Measurements from ENCODE around the gene N4BP2.

N4BP2 gene

DNA sequence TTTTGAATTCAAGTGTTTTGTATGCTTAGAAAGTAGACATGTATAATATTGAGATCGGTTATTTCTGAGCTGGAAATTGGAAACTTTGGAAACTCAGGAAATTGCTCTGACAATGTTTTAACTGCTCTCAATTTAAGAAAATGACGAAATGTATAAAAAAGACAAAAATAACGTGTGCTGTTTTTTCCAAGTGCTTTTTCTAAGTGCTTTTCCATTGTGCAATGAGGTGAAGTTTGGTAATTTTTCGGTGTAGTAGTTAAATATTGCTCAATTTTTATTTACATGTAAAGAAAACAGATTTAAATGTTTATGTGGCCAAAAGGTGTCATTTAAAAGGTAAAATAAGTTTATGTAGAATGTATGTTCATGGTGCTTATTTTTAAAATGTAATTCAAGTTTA, 100.8 kb downstream of the N4BP2 start:
- no peak for DNase-seq (ENCODE audit: low read depth)

DNA sequence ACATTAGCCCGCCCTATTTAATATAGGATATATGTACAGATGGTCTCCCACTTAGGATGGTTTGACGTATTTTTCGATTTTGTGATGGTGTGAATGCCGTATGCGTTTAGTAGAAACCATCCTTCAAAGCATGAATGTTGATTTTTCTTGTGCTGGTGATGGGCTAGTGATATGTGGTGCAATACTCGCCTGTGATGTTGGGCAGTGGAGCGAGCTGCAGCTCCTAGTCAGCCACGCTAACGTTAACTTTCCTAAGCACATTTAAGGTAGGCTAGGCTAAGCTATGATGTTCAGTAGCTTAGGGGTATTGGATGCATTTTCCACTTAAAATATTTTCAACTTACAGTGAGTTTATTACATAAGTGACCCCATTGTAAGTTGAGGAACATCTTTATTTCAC, 103.6 kb downstream of the N4BP2 start:
- DNase-seq (ENCODE audit: low read depth): no peak

DNA sequence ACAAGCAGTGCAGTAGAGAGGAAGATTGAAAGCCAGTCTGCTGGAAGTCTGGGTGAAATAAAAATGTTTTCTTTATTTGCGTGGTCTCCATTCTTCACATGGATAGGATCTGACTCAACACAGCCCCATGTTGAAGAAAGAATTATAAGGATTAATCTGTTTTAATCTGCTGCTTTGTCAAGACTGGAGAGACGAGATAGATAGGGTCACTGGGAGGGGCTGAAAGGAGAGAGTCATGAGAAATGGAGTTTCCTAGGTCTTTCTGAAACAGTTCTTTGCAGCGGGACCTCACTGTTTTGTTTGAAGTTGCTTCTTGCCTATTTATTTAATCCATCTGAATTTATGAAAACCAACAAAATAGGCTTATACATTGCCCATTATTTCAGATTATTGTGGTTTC, 107.8 kb downstream of the N4BP2 start:
- no peak for DNase-seq (ENCODE audit: low read depth)

DNA sequence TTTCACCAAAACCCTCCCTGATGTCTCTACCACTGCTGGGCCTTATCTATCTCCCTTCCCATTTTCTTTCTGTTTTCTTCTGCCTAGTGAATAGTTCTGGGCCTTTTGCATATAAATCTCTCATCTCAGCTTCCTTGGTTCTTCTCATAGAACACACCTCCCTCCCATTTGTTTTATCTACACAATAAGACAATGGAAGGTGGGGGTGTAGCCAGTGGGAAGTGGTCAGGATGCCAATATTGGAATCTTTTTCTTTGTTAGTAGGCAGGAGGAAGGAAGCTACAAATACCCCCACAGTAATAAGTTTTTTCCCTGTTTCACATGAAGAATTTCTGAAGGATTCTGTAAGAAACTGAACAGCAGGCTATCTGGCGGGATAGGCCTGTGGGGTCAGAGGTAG, 109.3 kb downstream of the N4BP2 start:
- DNase-seq (ENCODE audit: low read depth): no peak

DNA sequence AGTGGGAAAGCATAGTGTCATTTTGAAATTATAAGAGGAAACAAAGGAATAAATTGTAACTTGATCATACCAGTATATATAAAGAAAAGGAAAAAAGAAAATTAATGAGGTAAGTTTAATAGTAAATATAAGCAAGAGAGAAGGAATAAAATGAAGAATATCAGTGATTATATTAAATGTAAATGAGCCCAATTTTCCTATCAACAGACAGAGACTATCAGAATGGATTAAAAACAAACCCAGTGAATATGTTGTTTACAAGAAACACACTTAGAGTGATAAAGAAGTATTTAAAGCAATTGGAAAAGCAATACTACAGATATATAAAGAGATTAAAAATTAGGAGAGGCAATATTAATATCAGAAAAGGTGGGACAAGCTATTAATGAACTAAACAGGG, 111.4 kb downstream of the N4BP2 start:
- DNase-seq (ENCODE audit: low read depth): no peak

DNA sequence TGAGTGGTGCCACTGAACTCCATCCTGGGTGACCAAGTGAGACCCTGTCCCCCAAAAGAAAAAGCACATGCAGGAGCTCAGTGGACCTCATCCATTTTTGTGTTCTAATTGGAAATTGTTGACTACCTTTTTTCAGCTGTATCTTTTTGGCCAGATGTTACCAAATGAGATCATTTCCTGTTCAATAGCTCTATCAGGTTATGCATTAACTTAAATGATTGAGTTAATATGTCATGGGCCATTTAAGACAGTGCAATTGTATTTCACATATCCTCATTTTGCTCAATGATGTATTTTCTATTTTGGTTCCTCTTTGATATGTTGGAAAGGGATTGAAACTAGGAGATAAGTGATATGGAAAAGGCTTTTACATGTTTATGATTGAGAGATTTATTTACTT, 113.9 kb downstream of the N4BP2 start:
- no peak for DNase-seq (ENCODE audit: low read depth)

DNA sequence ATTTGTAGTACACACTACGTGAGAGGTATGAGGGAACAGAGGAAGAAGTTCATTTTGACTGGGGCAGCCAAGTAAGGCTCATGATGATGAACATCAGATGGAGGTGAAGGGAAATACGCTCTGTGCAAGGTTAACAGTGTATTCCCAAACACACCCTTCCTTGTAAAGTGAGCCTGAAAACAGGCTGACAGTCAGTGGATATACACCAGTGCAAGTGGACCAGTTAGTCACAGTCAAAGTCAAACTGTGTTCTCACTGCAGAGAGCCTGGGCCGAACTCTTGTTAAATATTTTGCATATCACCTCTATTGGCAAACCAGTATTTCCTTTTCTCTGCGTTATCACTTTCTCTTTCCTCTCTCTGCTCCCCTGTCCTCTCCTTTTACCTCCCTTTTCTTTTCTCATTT, 116.8 kb downstream of the N4BP2 start:
- DNase-seq (ENCODE audit: low read depth): no peak

DNA sequence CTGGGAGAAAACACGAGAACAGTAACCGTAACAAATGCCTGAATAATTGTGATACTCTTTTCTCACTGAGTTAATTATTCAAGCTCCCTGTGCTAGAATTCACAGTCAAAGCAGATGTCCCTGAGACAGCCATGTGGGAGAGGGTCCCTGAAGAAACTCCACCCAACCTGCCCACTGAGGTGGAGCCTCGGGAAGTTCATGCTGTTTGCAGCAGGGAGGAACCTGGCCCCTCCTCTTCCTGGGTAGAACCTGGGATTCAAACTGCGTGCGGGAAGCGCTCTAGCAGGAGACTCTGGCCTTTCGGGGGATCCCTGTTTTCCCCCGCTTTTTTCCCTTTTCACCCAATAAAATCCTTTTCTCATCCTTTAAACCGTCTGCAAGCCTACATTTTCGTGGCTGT, 120.0 kb downstream of the N4BP2 start:
- DNase-seq (ENCODE audit: low read depth): no peak

DNA sequence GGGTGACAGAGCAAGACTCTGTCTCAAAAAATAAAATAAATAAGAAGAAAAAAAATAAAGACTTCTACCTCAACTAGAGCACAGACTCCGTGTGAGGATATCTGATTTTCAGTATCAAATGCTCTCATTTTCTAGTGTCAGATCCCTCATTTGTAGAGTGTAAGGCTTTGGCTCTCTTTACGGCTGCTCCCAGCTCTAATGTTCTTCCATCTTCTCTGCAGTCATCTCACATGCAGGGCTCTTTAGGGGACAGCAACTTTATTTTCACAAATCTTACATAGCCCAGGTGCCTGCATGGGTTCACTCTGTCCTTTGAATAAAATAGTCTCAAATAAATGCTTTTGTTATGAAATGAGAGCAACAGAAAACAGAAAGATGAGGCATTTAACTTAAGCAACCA, 120.9 kb downstream of the N4BP2 start:
- no peak for DNase-seq (ENCODE audit: low read depth)

DNA sequence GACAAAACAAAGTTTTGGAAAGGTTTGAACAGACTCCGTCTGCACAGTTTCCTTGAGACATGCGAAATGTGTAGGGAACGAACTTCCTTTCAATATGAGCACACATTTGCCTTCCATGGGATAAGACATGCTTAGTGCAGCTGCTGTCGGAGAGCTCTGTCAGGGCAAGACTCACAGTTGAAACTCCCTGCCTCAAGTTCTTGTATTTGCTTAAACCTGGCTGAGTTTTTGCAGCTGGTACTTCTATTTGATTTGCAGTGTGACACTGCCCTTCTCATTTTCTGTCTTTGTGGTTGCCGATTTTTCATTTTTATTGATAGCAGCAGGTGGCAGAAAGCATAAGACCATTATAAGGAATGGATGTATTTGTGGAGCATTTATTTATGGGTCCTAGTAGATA, 122.0 kb downstream of the N4BP2 start:
- DNase-seq (ENCODE audit: low read depth): no peak

DNA sequence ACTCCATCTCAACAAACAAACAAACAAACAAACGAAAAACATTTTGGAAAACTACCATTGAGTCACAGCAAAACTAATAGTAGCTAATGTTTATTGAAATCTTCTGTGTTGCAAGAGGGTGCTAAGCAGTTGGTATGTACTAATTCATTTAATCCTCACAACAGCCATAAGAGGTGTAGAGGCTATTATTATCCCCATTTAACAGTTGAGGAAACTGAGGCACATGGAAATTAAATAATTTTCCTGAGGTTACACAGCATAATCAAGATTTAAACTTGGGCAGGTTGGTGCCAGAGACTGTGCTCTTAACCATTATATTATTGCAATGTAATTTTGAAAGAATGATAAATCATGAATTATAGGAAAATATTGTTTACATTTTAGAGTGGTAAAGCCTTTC, 122.7 kb downstream of the N4BP2 start:
- DNase-seq (ENCODE audit: low read depth): no peak

DNA sequence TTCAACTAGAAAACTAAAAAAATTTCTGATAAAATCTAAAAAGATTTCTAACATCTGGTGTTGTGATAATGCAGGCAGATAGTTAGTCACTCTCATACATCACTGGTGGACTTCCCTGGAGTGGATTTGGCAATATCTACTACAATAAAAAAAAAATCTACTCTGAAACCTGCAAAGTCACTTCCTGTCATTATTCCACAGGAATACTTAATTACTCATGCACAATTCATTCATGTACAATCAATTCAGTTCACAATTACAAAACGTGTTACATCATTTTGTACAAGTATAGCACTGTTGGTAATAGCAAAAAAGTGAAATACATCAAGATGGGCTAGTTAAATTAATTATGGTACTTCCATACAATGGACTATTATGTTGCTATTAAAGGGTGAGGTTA, 123.7 kb downstream of the N4BP2 start:
- no peak for DNase-seq (ENCODE audit: low read depth)

DNA sequence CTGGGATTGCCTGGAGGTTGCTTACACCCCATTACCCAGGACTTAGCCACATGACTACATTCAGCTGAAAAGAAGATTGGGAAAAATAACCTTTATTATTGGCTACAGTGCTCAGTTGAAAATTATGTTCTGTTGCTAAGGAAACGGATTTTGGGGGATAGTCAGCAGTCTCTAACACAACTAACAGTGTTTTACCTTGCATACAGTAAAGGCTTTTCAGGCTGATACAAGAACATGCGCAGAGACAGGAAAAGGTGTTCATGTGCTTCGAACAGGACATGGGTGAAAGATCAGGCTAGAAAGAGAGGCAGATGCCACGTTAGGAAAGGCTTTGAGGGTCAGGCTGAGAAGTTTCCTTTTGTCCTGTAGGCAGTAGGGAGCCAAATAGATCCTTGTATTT, 125.4 kb downstream of the N4BP2 start:
- DNase-seq (ENCODE audit: low read depth): no peak

DNA sequence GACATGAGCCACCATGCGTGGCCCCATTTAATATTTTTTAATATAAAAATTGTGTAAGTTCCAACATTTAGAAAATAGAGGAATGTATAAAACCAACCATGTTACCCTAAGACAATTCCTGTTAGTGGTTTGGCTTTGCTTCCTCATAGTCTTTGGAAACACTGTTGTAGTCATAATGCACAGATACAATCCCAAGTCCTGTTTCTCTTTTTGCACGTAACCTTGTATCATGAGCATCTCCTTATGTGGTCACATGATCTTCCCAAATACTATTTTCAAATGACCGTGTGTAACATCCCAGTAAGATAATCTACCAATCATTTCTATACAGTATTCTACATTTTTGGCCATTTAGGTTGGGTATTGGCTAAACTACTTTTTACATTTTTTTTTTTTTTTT, 126.3 kb downstream of the N4BP2 start:
- no peak for DNase-seq (ENCODE audit: low read depth)

DNA sequence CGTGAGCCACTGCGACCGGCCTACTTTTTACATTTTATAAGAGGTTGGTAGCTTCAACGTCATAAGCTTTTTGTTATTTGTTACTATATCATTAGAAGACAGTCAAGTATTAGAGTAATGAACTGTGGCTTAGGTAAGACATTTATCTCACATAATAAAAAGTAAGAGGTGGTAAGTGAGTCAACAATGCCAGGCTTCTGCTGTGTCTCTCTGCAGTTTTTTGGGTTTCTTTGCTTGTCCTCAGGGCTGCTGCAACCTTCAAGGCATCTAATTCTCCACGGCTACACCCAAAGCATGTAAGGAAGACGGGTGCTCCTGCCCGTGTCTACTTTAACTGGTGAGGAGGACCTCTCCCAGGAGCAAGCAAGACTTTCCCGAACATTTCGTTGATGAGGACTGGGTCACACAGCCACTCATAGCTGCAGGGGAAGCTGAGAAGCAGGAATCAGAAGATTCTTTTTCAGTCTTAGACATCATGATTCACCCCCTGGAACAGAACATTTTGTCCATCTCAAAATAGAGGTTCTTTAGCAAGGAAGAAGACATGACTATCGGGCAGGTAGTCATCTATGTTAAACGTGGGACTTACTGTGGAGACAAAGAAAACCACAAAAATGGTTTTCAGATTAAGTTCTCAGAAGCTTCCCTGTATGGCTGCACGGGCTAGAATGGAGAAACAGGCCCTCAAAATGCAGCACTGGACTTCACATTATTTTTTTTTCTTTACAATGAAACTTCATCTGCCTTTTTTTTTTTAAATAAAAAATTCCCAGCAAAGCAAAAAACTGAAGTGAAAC, 127.2 kb downstream of the N4BP2 start:
- DNase-seq (ENCODE audit: low read depth): no peak

DNA sequence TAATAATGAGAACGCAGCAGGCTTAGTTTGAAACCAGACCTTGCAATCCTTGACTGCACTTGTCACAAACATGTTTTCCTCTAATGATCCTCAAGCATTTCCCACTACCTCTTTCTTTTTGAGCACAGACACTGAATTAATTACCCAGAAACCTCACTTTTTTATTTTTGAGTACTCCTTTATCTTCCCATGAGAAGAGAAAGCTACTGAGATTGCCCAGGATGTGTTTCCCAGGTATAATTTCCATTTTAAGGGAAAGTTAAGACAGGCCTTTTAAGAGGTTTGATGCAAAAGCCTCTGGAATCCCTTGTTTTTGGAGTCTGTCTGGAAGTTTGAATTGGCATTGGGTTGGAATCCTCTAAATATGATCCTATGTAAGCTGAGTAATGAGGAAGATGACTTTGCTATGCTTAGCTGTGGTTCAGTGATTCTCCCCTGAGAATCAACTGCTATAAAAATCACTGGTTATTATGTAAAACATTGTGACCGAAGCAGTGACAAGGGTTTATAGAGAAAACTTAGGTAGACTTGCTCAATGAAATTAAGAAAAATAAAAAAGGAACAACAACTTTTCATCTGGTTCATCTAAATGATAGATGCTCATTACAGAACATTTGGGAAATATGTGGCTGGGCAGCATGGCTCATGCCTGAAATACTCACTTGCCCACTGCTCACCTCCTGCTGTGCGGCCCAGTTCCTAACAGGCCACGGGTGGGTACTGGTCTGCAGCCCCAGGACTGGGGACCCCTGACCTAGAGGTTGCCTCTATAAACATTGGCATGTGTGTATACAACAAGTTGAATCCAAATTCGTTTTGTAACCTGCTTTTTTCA, 129.4 kb downstream of the N4BP2 start:
- no peak for DNase-seq (ENCODE audit: low read depth)

DNA sequence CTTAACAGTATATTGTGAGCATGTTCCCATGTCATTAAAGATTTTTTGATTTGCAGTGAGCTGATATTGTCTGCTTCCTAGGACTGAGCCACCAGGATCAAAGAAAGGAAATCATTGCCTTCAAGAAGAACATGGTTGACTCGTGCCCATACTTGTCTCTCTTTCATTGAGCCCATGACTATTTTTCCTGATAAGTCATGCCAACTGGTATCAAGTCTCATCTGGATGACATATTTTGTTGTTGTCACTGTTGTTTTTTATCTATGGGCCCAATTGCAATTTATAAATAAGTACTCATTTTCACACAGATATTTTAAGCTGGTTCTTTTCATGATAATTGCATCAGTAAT, 130.0 kb downstream of the N4BP2 start:
- DNase-seq (ENCODE audit: low read depth): no peak

DNA sequence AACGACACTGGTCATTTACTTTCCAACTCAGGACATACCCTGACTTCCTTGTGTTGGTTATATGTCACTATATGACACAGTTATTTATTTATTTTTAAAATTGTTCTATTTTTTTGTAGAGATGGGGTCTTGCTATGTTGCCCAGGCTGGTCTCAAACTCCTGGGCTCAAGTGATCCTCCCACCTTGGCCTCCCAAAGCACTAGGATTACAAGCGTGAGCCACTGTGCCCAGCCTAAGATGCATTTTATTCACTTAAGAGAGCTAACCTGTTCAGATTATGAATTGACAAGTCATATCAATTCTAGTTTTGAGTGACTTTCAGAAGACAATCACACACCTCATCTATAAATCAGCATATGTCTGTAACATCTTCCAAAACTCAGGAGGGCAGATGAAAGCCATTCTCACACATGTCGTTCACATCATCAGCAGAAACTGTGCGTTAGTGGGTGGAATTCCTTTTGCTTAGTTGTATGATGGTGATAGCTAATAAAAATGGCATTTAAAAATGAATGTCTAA, 130.8 kb downstream of the N4BP2 start:
- no peak for DNase-seq (ENCODE audit: low read depth)

DNA sequence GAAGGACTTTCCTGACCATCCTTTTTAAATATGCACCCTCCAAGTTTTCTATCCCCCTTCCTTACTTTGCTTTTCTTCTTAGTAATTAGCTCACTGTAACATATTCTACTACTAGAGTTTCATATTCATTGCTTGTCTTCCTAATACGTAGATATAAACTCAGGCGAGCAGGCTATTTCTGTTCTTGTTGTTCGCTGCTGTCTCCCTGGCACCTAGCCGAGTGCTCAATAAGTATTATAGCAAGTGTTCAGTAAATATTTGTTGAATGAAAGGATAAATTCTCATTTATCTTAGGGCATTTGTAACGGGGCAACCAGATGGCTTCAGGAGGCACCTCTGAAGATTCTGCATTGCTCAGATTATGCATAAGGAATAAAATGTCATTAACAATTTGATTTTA, 133.4 kb downstream of the N4BP2 start:
- no peak for DNase-seq (ENCODE audit: low read depth)

DNA sequence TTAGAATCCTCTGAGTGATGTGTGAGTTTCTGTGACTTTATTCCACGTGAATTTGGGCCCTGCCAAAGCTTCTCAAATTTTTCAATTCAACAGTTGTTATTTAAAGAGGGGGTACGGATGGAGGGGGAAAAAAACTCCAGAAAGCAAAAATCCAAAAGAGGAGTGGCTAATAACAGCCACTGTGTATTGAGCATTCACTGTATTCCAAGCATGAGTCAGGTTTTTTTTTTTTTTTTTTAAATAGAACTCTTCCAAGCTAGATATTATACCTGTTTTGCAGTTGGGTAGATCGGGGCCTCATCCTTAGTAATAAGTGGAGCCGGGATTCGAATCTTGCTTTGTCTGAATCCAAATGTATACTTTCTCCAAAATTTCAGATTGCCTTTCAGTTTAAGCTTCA, 133.8 kb downstream of the N4BP2 start:
- DNase-seq (ENCODE audit: low read depth): no peak

DNA sequence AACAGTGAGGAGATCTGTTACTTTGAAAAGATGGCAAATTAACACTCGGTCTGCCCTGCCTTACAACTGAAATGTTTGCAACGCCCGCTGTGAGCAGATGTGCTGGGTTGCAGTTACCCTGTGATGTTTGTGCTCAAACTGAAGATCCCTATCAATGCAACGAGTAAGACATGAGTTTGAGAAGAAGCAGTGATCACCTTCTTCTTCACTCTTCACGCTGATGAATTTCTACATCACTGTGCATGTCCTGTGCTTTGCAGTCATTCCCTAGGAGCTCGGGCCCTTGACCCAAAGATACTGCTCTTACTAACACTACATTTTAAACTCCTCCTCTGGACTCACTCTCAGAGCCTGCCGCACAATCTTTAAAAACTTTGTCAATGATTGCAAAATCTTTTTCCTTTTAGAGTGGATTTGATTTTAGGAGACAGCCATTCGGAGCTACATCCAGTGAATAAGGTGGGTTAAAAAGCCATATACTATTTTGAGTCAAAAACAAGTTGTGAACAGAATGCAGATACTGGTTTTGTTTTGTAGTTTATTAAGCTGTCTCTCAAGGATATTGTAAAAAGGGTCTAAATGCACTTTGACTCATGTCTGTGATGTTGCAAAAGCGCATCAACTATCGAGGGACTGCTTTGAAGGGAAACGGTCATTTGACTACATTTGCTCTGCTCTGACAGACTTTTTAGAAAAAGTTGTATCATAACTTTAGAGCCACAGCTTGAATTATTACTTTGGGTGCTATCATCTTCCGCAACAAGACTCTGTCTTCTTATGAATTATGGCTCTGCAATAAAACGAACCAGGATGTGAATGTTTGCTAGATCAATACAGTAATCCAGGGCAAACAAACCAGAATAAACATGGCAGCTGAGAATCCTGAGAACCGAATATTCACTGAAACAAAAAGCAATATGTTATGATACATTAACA, 134.5 kb downstream of the N4BP2 start:
- no peak for DNase-seq (ENCODE audit: low read depth)

Data from stimulated activated CD8-positive, alpha-beta memory T cell treated with anti-CD3 and anti-CD28 coated beads, Interleukin-7, amount 100 ng/mL, for 24 hours (primary cell).